SK-N-SH (cell line): ENCODE results near the gene TRPV6. TPM values are rescaled to one million over a fixed set of nuclear protein-coding genes. Genes with fewer than 3 reads are reported as not detected.

ENCODE experiments used
- CTCF ChIA-PET: fragments of 300-600, 350-600 bp; formaldehyde crosslinking; extraction: SDS; loops from one replicate; lab custom pipeline; 2021; lab: Yijun Ruan, JAX
- POLR2A ChIA-PET: fragments of 350-600 bp; sonication (Branson Sonifier 250); formaldehyde crosslinking; extraction: SDS; loops from one replicate; lab custom pipeline; 2020; ENCODE audit warnings: antibody characterized with exemption, inconsistent platforms; lab: Yijun Ruan, JAX
- DNase-seq: peaks from one replicate; pipeline ENCODE4 v3.0.0; 2012
- H2AFZ ChIP-seq: fragments of 200-600 bp; sonication (generic); 2 replicates; pipeline ENCODE4 v1.8.1; 2016; ENCODE audit warnings: antibody characterized with exemption, mild to moderate bottlenecking, low read depth
- H3F3A ChIP-seq: fragments of 200-600 bp; sonication (generic); replicated peaks from 2 replicates; pipeline ENCODE3; 2016; ENCODE audit warnings: antibody characterized with exemption, mild to moderate bottlenecking; ENCODE audit not compliant: insufficient read depth
- H3K27ac ChIP-seq, 2 experiments: fragments of 200-500 bp in 1 of 2; fragments of 200-600 bp in 1 of 2; sonication (Bioruptor generic) in 1 of 2; sonication (generic), shearing (Covaris generic) in 1 of 2; 2 replicates each; pipeline versions ENCODE4 v1.5.1 to v1.6.1; 2014 to 2016; ENCODE audit warnings: low read depth in 2 of 2, inconsistent platforms in 1 of 2, low read length in 1 of 2, mild to moderate bottlenecking in 1 of 2, mixed read lengths in 1 of 2
- H3K27me3 ChIP-seq: fragments of 200-600 bp; sonication (generic), shearing (Covaris generic); 2 replicates; pipeline ENCODE4 v1.6.1; 2016; ENCODE audit warnings: mixed run types; ENCODE audit not compliant: insufficient read depth
- H3K36me3 ChIP-seq, 2 experiments: fragments of 200-500 bp in 1 of 2; fragments of 200-600 bp in 1 of 2; sonication (Bioruptor generic) in 1 of 2; sonication (generic) in 1 of 2; replicated peaks in 1 of 2; 2 replicates each; pipeline versions ENCODE3 to v1.5.1; 2014 to 2016; ENCODE audit warnings: low read length in 1 of 2, mild to moderate bottlenecking in 1 of 2; ENCODE audit not compliant: insufficient read depth in 2 of 2, control insufficient read depth in 1 of 2
- H3K4me1 ChIP-seq, 2 experiments: fragments of 200-500 bp in 1 of 2; fragments of 200-600 bp in 1 of 2; sonication (Bioruptor generic) in 1 of 2; sonication (generic), shearing (Covaris generic) in 1 of 2; 2 replicates each; pipeline versions ENCODE4 v1.5.1 to v1.6.1; 2014 to 2016; ENCODE audit warnings: low read depth in 1 of 2, low read length in 1 of 2, mixed run types in 1 of 2; ENCODE audit not compliant: insufficient read depth in 2 of 2, control insufficient read depth in 1 of 2
- H3K4me2 ChIP-seq: fragments of 200-600 bp; sonication (generic), shearing (Covaris generic); 2 replicates; pipeline ENCODE4 v1.6.1; 2017; ENCODE audit warnings: mixed run types
- H3K4me3 ChIP-seq, 2 experiments: fragments of 200-500 bp in 1 of 2; fragments of 200-600 bp in 1 of 2; sonication (Bioruptor generic) in 1 of 2; sonication (generic), shearing (Covaris generic) in 1 of 2; 2 replicates each; pipeline versions ENCODE4 v1.5.1 to v1.8.1; 2014 to 2016; ENCODE audit warnings: low read depth in 2 of 2, inconsistent platforms in 1 of 2, low read length in 1 of 2, mild to moderate bottlenecking in 1 of 2, mixed read lengths in 1 of 2, moderate library complexity in 1 of 2
- H3K79me2 ChIP-seq: fragments of 200-600 bp; sonication (generic); 2 replicates; pipeline ENCODE4 v1.8.1; 2017; ENCODE audit warnings: mild to moderate bottlenecking; ENCODE audit not compliant: insufficient read depth
- H3K9ac ChIP-seq: fragments of 200-600 bp; sonication (generic); 2 replicates; pipeline ENCODE4 v1.6.1; 2017; ENCODE audit warnings: mixed run types
- H3K9me2 ChIP-seq: fragments of 200-600 bp; sonication (generic); 2 replicates; pipeline ENCODE4 v1.6.1; 2017; ENCODE audit warnings: mixed run types
- H3K9me3 ChIP-seq: fragments of 200-600 bp; sonication (generic); 2 replicates; pipeline ENCODE4 v1.6.1; 2017; ENCODE audit warnings: mixed run types, mild to moderate bottlenecking, moderate library complexity
- H4K20me1 ChIP-seq: fragments of 200-600 bp; sonication (generic); 2 replicates; pipeline ENCODE4 v1.6.1; 2017; ENCODE audit warnings: mild to moderate bottlenecking, mixed run types; ENCODE audit not compliant: insufficient read depth
- CHD2 ChIP-seq: fragments of 150-350 bp; IDR thresholded peaks from 2 replicates; pipeline ENCODE4 v1.6.1; 2018; ENCODE audit warnings: low read length; ENCODE audit not compliant: partially characterized antibody
- CTCF ChIP-seq: fragments of 200-600 bp; sonication (generic); IDR thresholded peaks from 2 replicates; pipeline ENCODE4 v1.6.1; 2017; ENCODE audit warnings: antibody characterized with exemption, mild to moderate bottlenecking, moderate library complexity
- ELF1 ChIP-seq: IDR thresholded peaks from 2 replicates; pipeline ENCODE4 v1.4.0; 2012
- EP300 ChIP-seq, 2 experiments: IDR thresholded peaks; 2 replicates each; pipeline versions ENCODE4 v1.4.0 to v1.6.1; 2012; ENCODE audit warnings: borderline replicate concordance in 1 of 2, low read depth in 1 of 2, low read length in 1 of 2
- EZH2phosphoT487 ChIP-seq: fragments of 200-600 bp; sonication (generic); IDR thresholded peaks from 2 replicates; pipeline ENCODE4 v1.6.1; 2017; ENCODE audit warnings: low read depth, mixed run types, mild to moderate bottlenecking, antibody characterized with exemption, moderate library complexity, borderline replicate concordance
- FOXJ3 ChIP-seq: sonication (generic); formaldehyde crosslinking; IDR thresholded peaks from 2 replicates; pipeline ENCODE4 v1.5.1; 2020; ENCODE audit warnings: mild to moderate bottlenecking, missing genetic modification reagents
- FOXM1 ChIP-seq: IDR thresholded peaks from 2 replicates; pipeline ENCODE4 v1.4.0; 2012; ENCODE audit warnings: low read depth, mild to moderate bottlenecking
- IRF3 ChIP-seq: fragments of 150-350 bp; IDR thresholded peaks from 2 replicates; pipeline ENCODE4 v1.6.1; 2016; ENCODE audit warnings: mild to moderate bottlenecking, low read depth, low read length
- MAX ChIP-seq: IDR thresholded peaks from 2 replicates; pipeline ENCODE4 v1.4.0; 2012; ENCODE audit warnings: low read depth
- MXI1 ChIP-seq: IDR thresholded peaks from 2 replicates; pipeline ENCODE4 v1.6.1; 2012; ENCODE audit warnings: mild to moderate bottlenecking, low read depth, low read length, improper control_type of control experiment
- NRF1 ChIP-seq: IDR thresholded peaks from 2 replicates; pipeline ENCODE4 v1.6.1; 2012; ENCODE audit warnings: low read depth, mild to moderate bottlenecking, low read length
- PBX3 ChIP-seq: IDR thresholded peaks from 2 replicates; pipeline ENCODE4; 2012
- POLR2AphosphoS5 ChIP-seq: IDR thresholded peaks from 2 replicates; pipeline ENCODE4 v1.6.1; 2012; ENCODE audit warnings: low read depth, low read length
- RAD21 ChIP-seq: IDR thresholded peaks from 2 replicates; pipeline ENCODE4 v1.6.1; 2012; ENCODE audit warnings: mild to moderate bottlenecking, low read length
- RFX5 ChIP-seq: IDR thresholded peaks from 2 replicates; pipeline ENCODE4 v1.6.1; 2012; ENCODE audit warnings: mild to moderate bottlenecking, improper control_type of control experiment, low read length
- RXRA ChIP-seq: IDR thresholded peaks from 2 replicates; pipeline ENCODE4 v1.4.0; 2012; ENCODE audit warnings: low read depth, mild to moderate bottlenecking, borderline replicate concordance
- SIN3A ChIP-seq: IDR thresholded peaks from 2 replicates; pipeline ENCODE4 v1.6.1; 2012; ENCODE audit warnings: low read depth, mild to moderate bottlenecking, low read length, moderate library complexity, borderline replicate concordance
- TCF12 ChIP-seq: IDR thresholded peaks from 2 replicates; pipeline ENCODE4 v1.4.0; 2012
- USF2 ChIP-seq: fragments of 150-350 bp; IDR thresholded peaks from 2 replicates; pipeline ENCODE4 v1.6.1; 2017; ENCODE audit warnings: antibody characterized with exemption, low read length, low read depth, borderline replicate concordance
- YY1 ChIP-seq: IDR thresholded peaks from 2 replicates; pipeline ENCODE4 v1.4.0; 2012; ENCODE audit warnings: low read depth, mild to moderate bottlenecking
- WGBS: methylation state at CpG from one replicate; pipeline ENCODE4 v1.1.6; 2017; ENCODE audit warnings: low lambda C conversion rate; 5-methylcytosine and 5-hydroxymethylcytosine counted together
- polyA plus RNA-seq, 3 experiments: library from polyadenylated mRNA; depleted of rRNA; stranded (reverse); fragments of >200 nt; gene quantifications; 2 replicates each; pipeline ENCODE4 v1.2.3, GENCODE V29; 2012

Gene TRPV6
- polyA plus RNA-seq, 1 of the 3 experiments (the other 2 are of a cell fraction): not detected

- no peak for TF ChIP-seq POLR2AphosphoS5
These were observed 9.5 kb upstream of the TRPV6 start (continued) for GRCh38 chr7:142894985-142895593.

GRCh38 chr7:142894112-142894984 lies 8.8 kb upstream of the TRPV6 start:
- no peak overlapping the region for H2AFZ ChIP-seq
- POLR2A ChIA-PET: no interaction called here
- H3K36me3 ChIP-seq: no peaks in the 10 kb centered on the region
- CTCF ChIA-PET: interaction anchor here (2.9 kb wide), 1 partner anchor 14 kb away, joined by 15 read pairs; no protein-coding TSS in a partner anchor
- WGBS: 13% methylated on average over 12 of the region's 12 CpGs
- no peaks in the 10 kb centered on the region for H3K4me1 ChIP-seq
- H3K9me3 ChIP-seq: no peaks in the 10 kb centered on the region
- TF ChIP-seq TCF12: no peak
- TF ChIP-seq PBX3: no peak
- TF ChIP-seq CTCF: no peak
- TF ChIP-seq IRF3: no peak
- no peak for TF ChIP-seq CHD2
- no peak for TF ChIP-seq ELF1
- TF ChIP-seq RAD21: no peak
- no peak for TF ChIP-seq RFX5
- TF ChIP-seq EP300 (IDR thresholded peaks at IDR 0.05; ENCODE audit: borderline replicate concordance in 1 of 2, low read depth in 1 of 2, low read length in 1 of 2): no peak
- TF ChIP-seq USF2: no peak
- no peak for TF ChIP-seq FOXJ3 (CRISPR knock-in tag)
- TF ChIP-seq YY1: no peak
- no peak for TF ChIP-seq MXI1
- TF ChIP-seq EZH2phosphoT487: no peak
- TF ChIP-seq SIN3A: no peak
- no peak for TF ChIP-seq FOXM1
- TF ChIP-seq POLR2AphosphoS5: no peak
- TF ChIP-seq MAX: no peak
- no peak for TF ChIP-seq NRF1
- no peak for TF ChIP-seq RXRA
- no peak for DNase-seq
- no peak overlapping the region for H3K27ac ChIP-seq
- no peak overlapping the region for H3K4me3 ChIP-seq
- peaks cover 32% of the 10 kb centered on the region for H3K27me3 ChIP-seq
- no peaks in the 10 kb centered on the region for H4K20me1 ChIP-seq
- H3K9me2 ChIP-seq: no peaks in the 10 kb centered on the region
- no peak overlapping the region for H3K9ac ChIP-seq
- H3F3A ChIP-seq: no peaks in the 10 kb centered on the region
- no peaks in the 10 kb centered on the region for H3K79me2 ChIP-seq
- H3K4me2 ChIP-seq: no peak overlapping the region
